GM23248 (cell line): ENCODE results near the gene SFMBT2. TPM values are rescaled to one million over a fixed set of nuclear protein-coding genes. Genes with fewer than 3 reads are reported as not detected.

Experiments used
- DNase-seq: peaks from one replicate; pipeline ENCODE4 v3.0.0-alpha.2; 2015
- H2AFZ ChIP-seq: fragments of 200-600 bp; sonication (generic); 2 replicates; pipeline ENCODE4 v1.6.1; 2016; ENCODE audit warnings: antibody characterized with exemption
- H3F3A ChIP-seq: fragments of 200-600 bp; sonication (generic); 2 replicates; pipeline ENCODE4 v1.6.1; 2016; ENCODE audit warnings: mild to moderate bottlenecking, antibody characterized with exemption, mixed run types; ENCODE audit not compliant: insufficient read depth
- H3K27ac ChIP-seq: fragments of 200-600 bp; sonication (generic); 2 replicates; pipeline ENCODE4 v1.5.1; 2016; ENCODE audit warnings: mild to moderate bottlenecking
- H3K27me3 ChIP-seq: fragments of 200-600 bp; sonication (generic); replicated peaks from 2 replicates; pipeline ENCODE4 v1.6.1; 2016; ENCODE audit warnings: mild to moderate bottlenecking; ENCODE audit not compliant: insufficient read depth
- H3K36me3 ChIP-seq: fragments of 200-600 bp; sonication (generic); 2 replicates; pipeline ENCODE4 v1.6.1; 2016; ENCODE audit warnings: low read depth, mild to moderate bottlenecking
- H3K4me1 ChIP-seq: fragments of 200-600 bp; sonication (generic); 2 replicates; pipeline ENCODE4 v1.6.1; 2016; ENCODE audit warnings: mild to moderate bottlenecking; ENCODE audit not compliant: insufficient read depth
- H3K4me2 ChIP-seq: fragments of 200-600 bp; sonication (generic); one replicate; pipeline ENCODE4 v1.6.1; 2016; ENCODE audit warnings: mild to moderate bottlenecking; ENCODE audit not compliant: unreplicated experiment
- H3K4me3 ChIP-seq: fragments of 200-600 bp; sonication (generic); 2 replicates; pipeline ENCODE4 v1.5.1; 2016; ENCODE audit warnings: mild to moderate bottlenecking
- H3K79me2 ChIP-seq: fragments of 200-600 bp; sonication (generic); 2 replicates; pipeline ENCODE4 v1.6.1; 2016; ENCODE audit warnings: mild to moderate bottlenecking; ENCODE audit not compliant: insufficient read depth
- H3K9ac ChIP-seq: fragments of 200-600 bp; sonication (generic); 2 replicates; pipeline ENCODE4 v1.6.1; 2016; ENCODE audit warnings: mild to moderate bottlenecking
- H3K9me2 ChIP-seq: fragments of 200-600 bp; sonication (generic); 2 replicates; pipeline ENCODE4 v1.6.1; 2016; ENCODE audit warnings: mixed run types, mild to moderate bottlenecking, moderate library complexity; ENCODE audit not compliant: insufficient read depth
- H3K9me3 ChIP-seq: fragments of 200-600 bp; sonication (generic); one replicate; pipeline ENCODE4 v1.6.1; 2017; ENCODE audit warnings: low read depth
- H4K20me1 ChIP-seq: fragments of 200-600 bp; sonication (generic); 2 replicates; pipeline ENCODE4 v1.6.0; 2016; ENCODE audit not compliant: insufficient read depth
- EZH2 ChIP-seq: fragments of 200-600 bp; sonication (generic); IDR thresholded peaks from 2 replicates; pipeline ENCODE4 v1.6.1; 2018; ENCODE audit warnings: antibody characterized with exemption, mild to moderate bottlenecking; ENCODE audit not compliant: insufficient read depth, poor library complexity, severe bottlenecking
- EZH2phosphoT487 ChIP-seq: fragments of 200-600 bp; sonication (generic); IDR thresholded peaks from 2 replicates; pipeline ENCODE4 v1.6.1; 2018; ENCODE audit warnings: antibody characterized with exemption, moderate library complexity, mild to moderate bottlenecking, low read depth; ENCODE audit not compliant: insufficient read depth
- WGBS, 2 experiments: methylation state at CpG; one replicate each; pipeline ENCODE4 v1.1.6; 2015 to 2017; ENCODE audit warnings: low lambda C conversion rate in 2 of 2, low coverage in 1 of 2; ENCODE audit errors: missing lambda C conversion rate in 2 of 2; 5-methylcytosine and 5-hydroxymethylcytosine counted together
- in situ Hi-C: fragments of 300-500 bp; cut with MboI; formaldehyde crosslinking; loops from 2 replicates; pipeline ENCODE4 v1.15.0; 2020
- polyA plus RNA-seq: library from polyadenylated mRNA; unstranded; fragments of >200 nt; fragmentation: Nextera tagmentation; extraction: Ambion mirVana; gene quantifications from 2 replicates; pipeline ENCODE4 v1.2.1, GENCODE V29; 2016
- total RNA-seq: library from RNA; depleted of rRNA; stranded (reverse); fragments of >200 nt; shearing (Covaris generic); gene quantifications from 2 replicates; pipeline ENCODE4 v1.2.3, GENCODE V29; 2014

Gene SFMBT2
- total and polyA plus RNA-seq, 2 experiments from 2014 or later: 0.22 TPM; not detected in 1

DNA sequence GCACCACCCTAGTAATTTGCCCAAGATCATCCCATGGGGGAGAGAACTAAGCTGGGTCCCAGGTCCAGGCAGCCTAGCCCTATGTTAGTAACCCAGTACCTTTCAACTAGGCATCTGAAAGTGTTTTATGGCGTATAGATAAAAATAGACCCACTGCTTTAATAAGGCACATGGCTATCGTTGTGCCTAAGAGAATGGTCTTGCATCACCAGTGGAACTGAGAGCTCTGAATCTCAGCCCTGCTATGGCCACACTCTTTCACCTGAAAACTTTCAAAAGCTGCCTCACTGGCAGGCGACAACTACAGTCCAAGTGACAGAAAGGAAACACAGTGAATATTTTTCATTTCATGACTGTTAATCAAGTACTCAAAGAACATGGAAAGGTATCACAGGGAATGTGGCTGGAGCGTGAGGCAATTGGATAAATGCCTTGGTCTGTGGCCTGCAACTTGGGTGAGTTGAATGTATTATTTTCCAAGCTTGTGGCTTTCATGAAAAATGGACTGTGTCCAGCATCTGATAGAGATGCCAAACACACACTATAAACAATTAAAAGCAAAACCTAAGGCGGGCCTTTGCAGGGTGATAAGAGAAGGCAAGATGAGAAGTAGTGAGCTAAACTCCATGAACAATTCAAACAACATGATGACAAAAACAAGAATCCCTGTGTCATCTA, 18.0 kb upstream of the SFMBT2 start:
- H3K4me2 ChIP-seq: no peak overlapping the region
- 35 to 36% methylated on average over 5 of the region's 5 CpGs for WGBS, 2 experiments
- peaks cover 22% of the 10 kb centered on the region for H3K27me3 ChIP-seq
- no peak overlapping the region for H3K27ac ChIP-seq
- H3F3A ChIP-seq: no peaks in the 10 kb centered on the region
- H2AFZ ChIP-seq: no peak overlapping the region
- H3K9ac ChIP-seq: no peak overlapping the region
- H3K4me1 ChIP-seq: no peaks in the 10 kb centered on the region
- TF ChIP-seq EZH2 (no peak), EZH2phosphoT487 (no peak)
- H3K79me2 ChIP-seq: no peaks in the 10 kb centered on the region
- DNase-seq: no peak
- in situ Hi-C loops: no loop called here
- H3K4me3 ChIP-seq: no peak overlapping the region
- H3K36me3 ChIP-seq: no peaks in the 10 kb centered on the region
- H3K9me3 ChIP-seq: no peaks in the 10 kb centered on the region
- H3K9me2 ChIP-seq: no peaks in the 10 kb centered on the region
- no peaks in the 10 kb centered on the region for H4K20me1 ChIP-seq

DNA sequence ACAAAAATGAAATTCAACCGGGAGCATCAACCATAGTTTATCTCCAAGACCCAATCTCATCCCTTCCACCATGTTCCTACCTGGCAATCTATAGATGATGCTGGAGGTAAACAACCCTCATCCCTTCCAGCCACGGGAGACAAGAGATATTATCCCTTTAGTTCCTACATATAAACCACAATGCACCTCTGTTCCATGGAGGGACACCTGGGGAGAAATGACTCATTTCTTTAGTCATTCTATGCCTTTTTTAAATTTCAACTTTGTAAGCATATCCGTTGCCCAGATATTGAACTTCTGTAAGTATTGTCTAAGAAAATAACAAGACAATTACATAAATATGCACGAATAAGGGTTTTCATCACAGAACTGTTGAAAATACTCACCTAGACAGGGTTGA, 15.5 kb upstream of the SFMBT2 start:
- H3K27me3 ChIP-seq: 0 out of 2 replicates have a peak, but pooled peaks cover 9% of the 10 kb centered on the region
- no peaks in the 10 kb centered on the region for H3K9me3 ChIP-seq
- in situ Hi-C loops: no loop called here
- no peak for TF ChIP-seq EZH2phosphoT487
- no peak for TF ChIP-seq EZH2
- H3K36me3 ChIP-seq: no peaks in the 10 kb centered on the region
- H3K4me2 ChIP-seq: no peak overlapping the region
- no peaks in the 10 kb centered on the region for H4K20me1 ChIP-seq
- no peaks in the 10 kb centered on the region for H3K79me2 ChIP-seq
- H3K27ac ChIP-seq: no peak overlapping the region
- H3K9ac ChIP-seq: no peak overlapping the region
- no peaks in the 10 kb centered on the region for H3K4me1 ChIP-seq
- H3F3A ChIP-seq: no peaks in the 10 kb centered on the region
- H3K9me2 ChIP-seq: no peaks in the 10 kb centered on the region
- DNase-seq: no peak
- H2AFZ ChIP-seq: no peak overlapping the region
- 70 to 78% methylated on average over 4 of the region's 4 CpGs for WGBS, 2 experiments
- no peak overlapping the region for H3K4me3 ChIP-seq

GRCh38 chr10:7425691-7426090, 14.9 kb upstream of the SFMBT2 start:
- Histone ChIP-seq H3K9ac (no peak overlapping the region), H3K4me3 (no peak overlapping the region), H3K9me3 (no peaks in the 10 kb centered on the region), H3K27ac (no peak overlapping the region), H3K9me2 (no peaks in the 10 kb centered on the region), H4K20me1 (no peaks in the 10 kb centered on the region), H3K4me2 (no peak overlapping the region), H3K4me1 (no peaks in the 10 kb centered on the region), H3K36me3 (no peaks in the 10 kb centered on the region), H3K79me2 (no peaks in the 10 kb centered on the region), H3K27me3 (0 out of 2 replicates have a peak, but pooled peaks cover 13% of the 10 kb centered on the region), H2AFZ (no peak overlapping the region), H3F3A (no peaks in the 10 kb centered on the region)
- no peak for DNase-seq
- in situ Hi-C loops: no loop called here
- TF ChIP-seq EZH2phosphoT487: no peak
- 67 to 82% methylated on average over 5 of the region's 5 CpGs for WGBS, 2 experiments

DNA sequence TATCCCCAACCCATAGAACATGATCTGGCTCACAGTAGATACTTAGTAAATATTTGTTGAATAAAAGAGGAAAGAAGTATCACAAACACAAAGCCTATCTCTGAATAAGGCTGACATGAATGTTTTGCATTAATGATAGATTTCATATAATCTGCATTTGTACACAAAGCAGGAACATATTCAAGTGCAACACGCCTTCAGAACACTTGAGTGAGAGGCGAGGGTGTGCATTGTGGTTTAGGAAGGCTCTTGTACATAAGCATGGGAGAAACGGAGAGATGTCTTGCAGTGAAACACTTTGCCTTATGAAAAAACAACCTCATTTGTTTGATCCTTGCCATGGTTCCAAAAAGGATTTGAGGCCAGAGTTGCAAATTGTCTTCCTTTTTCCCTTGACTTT, 14.1 kb upstream of the SFMBT2 start:
- Histone ChIP-seq H3K9ac (no peak overlapping the region), H3K79me2 (no peaks in the 10 kb centered on the region), H3K36me3 (no peaks in the 10 kb centered on the region), H3K9me3 (no peaks in the 10 kb centered on the region), H2AFZ (no peak overlapping the region), H3K4me1 (no peaks in the 10 kb centered on the region), H4K20me1 (no peaks in the 10 kb centered on the region), H3K27ac (no peak overlapping the region), H3K27me3 (0 out of 2 replicates have a peak, but pooled peaks cover 13% of the 10 kb centered on the region), H3K4me3 (no peak overlapping the region), H3F3A (no peaks in the 10 kb centered on the region), H3K4me2 (no peak overlapping the region), H3K9me2 (no peaks in the 10 kb centered on the region)
- TF ChIP-seq EZH2phosphoT487 (no peak), EZH2 (no peak)
- in situ Hi-C loops: loop anchor here (25.0 kb wide), 2 partner anchors 763 to 988 kb away; no protein-coding TSS in a partner anchor
- DNase-seq: no peak
- 60 to 64% methylated on average over 3 of the region's 3 CpGs for WGBS, 2 experiments

DNA sequence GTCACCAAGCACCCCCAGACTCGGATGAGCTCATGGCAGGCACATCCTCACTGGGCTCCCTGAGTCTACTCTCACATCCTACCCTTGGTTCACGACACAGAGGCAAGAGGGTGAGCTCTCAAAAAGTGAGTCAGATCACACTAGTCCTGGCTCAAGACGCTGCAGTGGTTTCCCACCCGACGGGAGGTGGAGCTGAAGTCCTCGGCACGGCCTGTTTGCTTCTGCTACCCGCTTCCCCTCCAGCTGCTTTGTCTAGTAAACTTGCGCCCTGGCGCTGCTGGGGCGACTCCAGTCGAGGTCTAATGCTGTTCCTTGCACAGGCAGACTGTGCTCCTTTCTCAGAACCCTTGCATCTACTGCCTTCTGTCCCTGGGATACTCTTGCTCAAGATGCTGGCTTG, 13.5 kb upstream of the SFMBT2 start:
- in situ Hi-C loops: loop anchor here (25.0 kb wide), 2 partner anchors 762 to 987 kb away; no protein-coding TSS in a partner anchor

More for the DNA sequence above, 13.5 kb upstream of the SFMBT2 start:
- 40 to 46% methylated on average over 12 of the region's 12 CpGs for WGBS, 2 experiments
- Histone ChIP-seq H3K9me2 (no peaks in the 10 kb centered on the region), H4K20me1 (no peaks in the 10 kb centered on the region), H3F3A (no peaks in the 10 kb centered on the region), H3K4me2 (no peak overlapping the region), H3K79me2 (no peaks in the 10 kb centered on the region), H3K27me3 (0 out of 2 replicates have a peak, but pooled peaks cover 16% of the 10 kb centered on the region), H3K27ac (no peak overlapping the region), H2AFZ (no peak overlapping the region), H3K9me3 (no peaks in the 10 kb centered on the region), H3K4me1 (no peaks in the 10 kb centered on the region), H3K9ac (no peak overlapping the region), H3K4me3 (no peak overlapping the region), H3K36me3 (no peaks in the 10 kb centered on the region)
- DNase-seq: no peak
- TF ChIP-seq EZH2 (no peak), EZH2phosphoT487 (no peak)
